Smooth muscle cell (in vitro differentiated cells): ENCODE data around the gene MTUS2. TPM values are rescaled to one million over a fixed set of nuclear protein-coding genes. Genes with fewer than 3 reads are reported as not detected.

Experiments used
- DNase-seq: peaks from one replicate; lab custom pipeline; 2025; ENCODE audit not compliant: unreplicated experiment; lab: John Stamatoyannopoulos, UW
- H2AFZ ChIP-seq: fragments of 200-600 bp; sonication (generic); 2 replicates; pipeline ENCODE4 v1.6.0; 2016; ENCODE audit warnings: antibody characterized with exemption, low read depth, mild to moderate bottlenecking
- H3F3A ChIP-seq: fragments of 200-600 bp; sonication (generic); 2 replicates; pipeline ENCODE4 v1.6.0; 2017; ENCODE audit warnings: antibody characterized with exemption, low read depth
- H3K27ac ChIP-seq: fragments of 200-600 bp; sonication (generic); 2 replicates; pipeline ENCODE4 v1.5.1; 2016; ENCODE audit warnings: low read depth, mild to moderate bottlenecking
- H3K27me3 ChIP-seq: fragments of 200-600 bp; sonication (generic); 2 replicates; pipeline ENCODE4 v1.6.1; 2016; ENCODE audit warnings: low read depth, mild to moderate bottlenecking
- H3K36me3 ChIP-seq: fragments of 200-600 bp; sonication (generic); 2 replicates; pipeline ENCODE4 v1.5.1; 2016; ENCODE audit warnings: low read depth
- H3K4me1 ChIP-seq: fragments of 200-600 bp; sonication (generic); 2 replicates; pipeline ENCODE4 v1.5.1; 2016; ENCODE audit warnings: low read depth
- H3K4me2 ChIP-seq: fragments of 200-600 bp; sonication (generic); 2 replicates; pipeline ENCODE4 v1.6.0; 2016; ENCODE audit warnings: mild to moderate bottlenecking
- H3K4me3 ChIP-seq: fragments of 200-600 bp; sonication (generic); 2 replicates; pipeline ENCODE4 v1.5.1; 2016; ENCODE audit warnings: mild to moderate bottlenecking
- H3K79me2 ChIP-seq: fragments of 200-600 bp; sonication (generic); 2 replicates; pipeline ENCODE4 v1.6.0; 2016; ENCODE audit warnings: low read depth, mild to moderate bottlenecking
- H3K9ac ChIP-seq: fragments of 200-600 bp; sonication (generic); 2 replicates; pipeline ENCODE4 v1.6.0; 2016; ENCODE audit warnings: low read depth
- H3K9me3 ChIP-seq: fragments of 200-600 bp; sonication (generic); replicated peaks from 2 replicates; pipeline ENCODE4 v1.5.1; 2016; ENCODE audit warnings: low read depth
- H4K20me1 ChIP-seq: fragments of 200-600 bp; sonication (generic); 2 replicates; pipeline ENCODE4 v1.6.0; 2016; ENCODE audit warnings: low read depth
- CTCF ChIP-seq: fragments of 200-600 bp; sonication (generic); IDR thresholded peaks from 2 replicates; pipeline ENCODE4 v1.5.1; 2017; ENCODE audit warnings: borderline replicate concordance, mild to moderate bottlenecking, antibody characterized with exemption; ENCODE audit not compliant: insufficient read depth, poor library complexity, severe bottlenecking
- WGBS: methylation state at CpG from one replicate; pipeline ENCODE4 v1.1.7; 2016; ENCODE audit warnings: low lambda C conversion rate; 5-methylcytosine and 5-hydroxymethylcytosine counted together
- polyA plus RNA-seq: library from polyadenylated mRNA; unstranded; fragments of >200 nt; fragmentation: Nextera tagmentation; extraction: Ambion mirVana; gene quantifications from 2 replicates; pipeline ENCODE4 v1.2.1, GENCODE V29; 2016
- total RNA-seq: library from RNA; depleted of rRNA; stranded (reverse); fragments of >200 nt; gene quantifications from 2 replicates; pipeline ENCODE4 v1.2.3, GENCODE V29; 2014

MTUS2 gene
- total and polyA plus RNA-seq, 2 experiments from 2014 or later, result 0.06 to 0.63 TPM

GRCh38 chr13:29484796-29485195 lies 664.7 kb downstream of the MTUS2 start:
- Histone ChIP-seq H3K4me3 (no peak overlapping the region), H3F3A (no peaks in the 10 kb centered on the region), H3K9ac (no peak overlapping the region), H3K4me1 (peaks cover 8% of the 10 kb centered on the region), H3K9me3 (no peaks in the 10 kb centered on the region), H4K20me1 (no peaks in the 10 kb centered on the region), H3K79me2 (no peaks in the 10 kb centered on the region), H3K27me3 (no peaks in the 10 kb centered on the region), H2AFZ (no peak overlapping the region), H3K27ac (no peak overlapping the region), H3K36me3 (no peaks in the 10 kb centered on the region), H3K4me2 (no peak overlapping the region)
- no peak for TF ChIP-seq CTCF
- DNase-seq, result no peak
- 83% methylated on average over 7 of the region's 7 CpGs for WGBS

- H3K79me2 ChIP-seq, result no peaks in the 10 kb centered on the region
- H3F3A ChIP-seq, result no peaks in the 10 kb centered on the region
- H3K9ac ChIP-seq, result no peak overlapping the region
- no peaks in the 10 kb centered on the region for H4K20me1 ChIP-seq
- peaks cover 8% of the 10 kb centered on the region for H3K4me1 ChIP-seq
- no peak for TF ChIP-seq CTCF
- no peaks in the 10 kb centered on the region for H3K36me3 ChIP-seq
- H3K27ac ChIP-seq, result no peak overlapping the region
- no peaks in the 10 kb centered on the region for H3K9me3 ChIP-seq
- no peak overlapping the region for H2AFZ ChIP-seq
- DNase-seq, result no peak
- 80% methylated on average over 3 of the region's 3 CpGs for WGBS
- no peak overlapping the region for H3K4me3 ChIP-seq
- no peaks in the 10 kb centered on the region for H3K27me3 ChIP-seq
- no peak overlapping the region for H3K4me2 ChIP-seq
These were observed 666.4 kb downstream of the MTUS2 start for GRCh38 chr13:29486551-29486950.

GRCh38 chr13:29487466-29488454 lies 667.6 kb downstream of the MTUS2 start:
- H3K9ac ChIP-seq, result no peak overlapping the region
- no peak overlapping the region for H3K27ac ChIP-seq
- no peak overlapping the region for H2AFZ ChIP-seq
- no peaks in the 10 kb centered on the region for H3K79me2 ChIP-seq
- no peak overlapping the region for H3K4me2 ChIP-seq
- peaks cover 8% of the 10 kb centered on the region for H3K4me1 ChIP-seq
- no peak for DNase-seq
- H4K20me1 ChIP-seq, result no peaks in the 10 kb centered on the region
- 91% methylated on average over 22 of the region's 22 CpGs for WGBS
- H3K27me3 ChIP-seq, result no peaks in the 10 kb centered on the region
- no peak overlapping the region for H3K4me3 ChIP-seq
- no peaks in the 10 kb centered on the region for H3K36me3 ChIP-seq
- no peaks in the 10 kb centered on the region for H3K9me3 ChIP-seq
- TF ChIP-seq CTCF, result no peak
- no peaks in the 10 kb centered on the region for H3F3A ChIP-seq
